Stimulated activated CD8-positive, alpha-beta memory T cell treated with anti-CD3 and anti-CD28 coated beads, Interleukin-15, amount 100 ng/mL, for 4 hours (primary cell): Measurements from ENCODE around the gene CUBN.

Source experiments
- DNase-seq, 2 donors: peaks; one replicate each; pipeline ENCODE4 v3.0.0-alpha.2; 2020; ENCODE audit warnings: low read depth in 2 of 2

The CUBN gene

GRCh38 chr10:17041626-17042520 lies 87.7 kb downstream of the CUBN start:
- no peak for DNase-seq

DNA sequence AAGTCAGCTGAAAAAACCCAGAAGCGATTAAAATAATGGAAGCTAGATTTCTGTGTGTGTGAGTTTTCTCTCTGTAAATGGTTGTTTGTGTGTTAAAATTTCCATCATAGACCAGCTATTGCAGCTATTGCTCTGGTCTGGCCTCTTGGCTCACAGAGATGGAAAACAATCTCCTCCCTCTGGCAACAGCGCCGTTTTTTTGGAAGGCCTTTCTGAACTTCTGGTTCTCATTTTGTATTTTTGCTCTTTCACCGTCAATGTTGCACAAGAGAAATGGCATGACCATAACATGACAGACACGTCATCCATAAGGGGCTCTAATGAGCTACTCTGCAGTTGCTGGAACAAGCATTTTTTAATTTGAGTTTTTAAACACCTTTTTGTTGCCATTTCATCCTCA lies 91.0 kb downstream of the CUBN start:
- DNase-seq, result no peak

GRCh38 chr10:17037910-17038309 lies 91.7 kb downstream of the CUBN start:
- no peak for DNase-seq

DNA sequence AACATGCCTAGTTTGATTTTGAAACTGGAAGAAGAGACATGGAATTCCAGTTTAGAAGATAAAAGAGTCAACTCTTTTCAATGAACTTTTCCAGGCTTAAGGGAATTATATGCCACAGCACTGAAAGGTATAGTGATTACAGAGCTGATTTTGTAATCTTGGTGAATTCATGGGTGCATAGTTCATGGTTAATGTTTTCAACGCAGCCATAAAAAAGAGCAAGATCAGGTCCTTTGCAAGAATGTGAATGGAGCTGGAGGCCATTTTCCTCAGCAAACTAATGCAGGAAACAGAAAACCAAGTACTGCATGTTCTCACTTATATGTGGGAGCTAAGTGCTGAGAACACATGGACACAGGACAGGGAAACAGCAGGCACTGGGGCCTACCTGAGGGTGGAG lies 94.2 kb downstream of the CUBN start:
- DNase-seq, result no peak

- DNase-seq, result no peak
Measured at GRCh38 chr10:17033529-17034260, 95.9 kb downstream of the CUBN start.

GRCh38 chr10:17031637-17032635 lies 97.7 kb downstream of the CUBN start:
- no peak for DNase-seq

DNA sequence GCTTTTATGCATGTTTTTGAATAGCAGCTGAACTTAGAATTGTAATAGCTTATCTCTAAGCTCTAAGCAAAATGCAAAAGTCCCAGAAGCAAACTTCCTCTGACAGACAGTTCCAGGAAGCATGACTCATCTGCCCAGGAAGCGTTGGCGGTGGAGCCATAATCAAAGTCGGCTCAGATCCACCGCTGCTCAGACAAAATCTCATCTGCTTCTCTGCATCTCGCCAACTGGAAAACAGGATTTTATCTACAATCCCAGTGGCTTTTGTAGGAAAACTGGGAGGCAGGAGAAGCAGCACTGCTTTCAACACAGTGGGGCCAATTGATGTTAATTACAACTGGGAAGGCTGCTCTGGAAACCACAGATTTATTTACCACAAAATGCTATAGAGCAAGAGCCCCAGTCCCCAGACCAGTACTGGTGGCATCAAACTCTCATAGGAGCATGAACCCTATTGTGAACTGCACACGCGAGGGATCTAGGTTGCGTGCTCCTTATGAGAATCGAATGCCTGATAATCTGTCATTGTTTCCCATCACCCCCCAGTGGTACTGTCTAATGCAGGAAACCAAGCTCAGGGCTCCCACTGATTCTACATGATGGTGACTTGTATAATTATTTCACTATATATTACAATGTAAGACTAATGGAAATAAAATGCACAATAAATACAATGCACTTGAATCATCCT lies 99.9 kb downstream of the CUBN start:
- peak; percentile 73 to 86 for DNase-seq

- DNase-seq, result no peak
Measured at GRCh38 chr10:17029239-17029580, 100.4 kb downstream of the CUBN start.

GRCh38 chr10:17028798-17029197 lies 100.8 kb downstream of the CUBN start:
- no peak for DNase-seq

DNA sequence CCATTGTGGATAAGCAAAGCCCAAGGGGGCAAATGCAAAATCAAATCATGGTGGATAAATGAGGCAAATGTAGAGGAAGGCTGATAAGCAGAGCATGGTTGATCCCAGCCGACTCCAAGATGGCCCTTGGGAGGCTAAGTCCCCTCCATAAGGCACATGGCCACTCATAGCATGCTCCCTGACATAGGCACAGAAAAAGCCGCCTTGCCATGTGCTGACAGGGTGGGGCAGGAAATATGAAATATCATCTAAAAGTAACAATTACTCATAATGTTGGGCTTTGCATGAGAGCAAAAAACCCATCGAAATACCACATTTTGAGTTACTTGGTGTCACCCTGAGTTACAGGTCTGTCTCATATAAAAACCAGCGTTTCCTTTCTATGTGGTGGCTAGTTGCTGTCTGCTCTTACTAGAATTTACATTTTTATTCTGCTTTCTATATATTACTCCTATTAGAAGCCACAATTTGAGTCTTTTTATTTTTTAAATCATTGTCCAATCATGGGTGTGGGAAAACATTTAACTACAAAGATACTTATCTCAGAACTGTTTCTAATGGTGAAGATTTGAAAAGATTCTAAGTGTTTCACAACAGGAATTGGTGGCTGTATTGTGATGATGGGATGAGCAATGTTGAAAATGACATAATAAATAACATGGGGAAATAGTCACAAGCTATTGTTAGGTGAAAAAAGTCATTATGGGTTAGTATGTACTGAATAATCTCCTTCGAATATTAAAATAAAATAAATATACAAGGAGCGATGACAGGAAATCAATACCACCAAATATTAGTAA lies 102.7 kb downstream of the CUBN start:
- peak; percentile 42 to 64 for DNase-seq

DNA sequence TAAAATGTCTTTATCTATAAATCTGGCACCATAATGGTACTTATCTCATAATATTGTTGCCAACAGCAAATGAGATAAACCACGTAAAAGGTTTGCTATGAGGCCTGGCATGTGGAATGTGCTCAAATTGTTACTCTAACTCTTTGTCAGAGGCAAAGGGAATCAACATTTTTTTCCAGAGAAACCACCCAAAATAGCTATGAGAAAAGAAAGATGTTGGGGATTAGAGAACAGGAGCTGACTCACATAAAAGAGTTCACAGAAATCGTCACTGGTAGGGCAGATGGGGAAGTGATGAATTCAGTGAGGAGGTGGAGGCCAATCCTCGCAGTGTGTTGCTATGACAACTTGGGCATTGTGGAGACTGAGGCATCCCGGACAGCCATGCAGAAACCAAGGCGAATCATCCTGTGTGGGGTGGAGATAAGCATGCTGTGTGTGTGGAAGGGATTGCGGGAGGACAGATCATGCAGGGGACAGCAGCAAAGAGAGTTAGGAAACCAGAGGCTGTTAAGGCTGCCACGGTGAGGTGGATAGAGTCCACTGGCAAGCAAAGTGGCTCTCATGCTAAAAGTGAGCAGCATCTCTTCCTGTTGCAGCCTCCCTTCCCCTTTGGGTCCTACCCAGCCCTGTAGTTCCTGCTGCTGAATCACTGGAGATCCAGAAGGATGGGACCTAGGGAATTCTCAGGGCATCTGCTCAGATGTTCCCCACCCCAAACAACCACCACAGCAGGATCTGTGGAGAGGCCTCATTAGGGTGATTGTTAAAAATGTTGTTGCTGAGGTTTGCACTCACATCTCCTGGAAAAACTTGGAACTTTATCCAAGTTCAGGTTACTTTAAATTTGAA lies 103.9 kb downstream of the CUBN start:
- peak; percentile 45 to 64 for DNase-seq

- no peak for DNase-seq
Measured at GRCh38 chr10:17024461-17024860, 105.2 kb downstream of the CUBN start.

DNA sequence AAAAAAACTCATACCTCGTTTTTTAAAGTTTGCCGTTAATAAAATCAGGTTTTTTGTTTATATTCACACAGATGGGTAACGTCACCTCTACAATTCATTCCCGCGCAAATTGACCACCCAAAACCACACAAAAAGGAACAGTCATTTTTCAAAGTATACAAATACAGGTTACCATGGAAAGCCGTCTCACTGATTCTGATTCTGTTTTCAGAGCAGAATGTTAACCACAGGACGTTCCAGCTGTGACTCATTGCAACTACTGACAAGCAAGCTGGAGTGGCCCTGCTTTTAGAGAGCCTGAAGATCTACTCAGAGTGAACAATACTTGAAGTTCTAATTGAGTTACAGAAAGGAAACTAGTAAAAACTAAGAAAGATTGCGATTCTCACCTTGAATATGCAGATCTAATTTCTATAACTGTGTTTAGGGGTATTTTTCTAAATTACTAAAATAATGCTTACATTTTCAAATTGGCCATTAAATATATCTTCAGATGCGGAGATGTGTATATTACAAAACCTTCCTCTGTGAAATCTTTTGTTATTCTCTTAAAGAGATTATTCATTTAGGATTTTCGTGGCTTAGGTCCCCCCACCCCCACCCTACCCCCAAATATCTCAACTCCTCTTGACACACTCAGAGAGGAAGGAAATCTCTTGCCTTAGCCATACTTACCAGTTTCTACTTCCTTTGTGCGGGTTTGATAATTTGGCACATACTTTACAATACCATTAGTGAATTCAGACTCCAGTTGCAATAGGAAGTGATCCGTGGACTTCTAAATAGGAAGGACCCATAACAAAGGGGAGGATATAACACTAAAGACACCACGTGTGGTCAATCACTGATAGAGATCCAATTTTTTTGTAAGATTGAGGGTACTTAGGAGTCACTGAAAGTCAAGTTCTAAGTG lies 106.0 kb downstream of the CUBN start:
- DNase-seq, result peak; percentile 37 to 81

- DNase-seq, result no peak
Measured at GRCh38 chr10:17022896-17023295, 106.7 kb downstream of the CUBN start.

DNA sequence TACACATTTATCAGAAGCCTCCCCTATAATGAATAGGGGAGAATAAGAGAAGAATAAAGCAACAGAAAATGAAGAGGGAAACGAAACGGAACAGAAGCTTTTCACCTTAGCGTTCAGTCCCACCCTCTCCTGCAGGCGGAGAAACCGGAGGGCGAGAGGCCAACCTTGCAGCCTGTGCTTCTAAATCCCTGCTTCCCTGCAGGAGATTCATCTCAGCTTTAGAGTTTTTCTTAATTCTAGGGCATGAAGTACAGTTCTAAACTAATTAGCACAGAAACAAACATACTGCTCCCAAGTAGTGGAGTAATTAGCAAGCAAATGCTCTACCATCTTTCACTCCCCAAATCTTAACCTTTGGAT lies 107.2 kb downstream of the CUBN start:
- no peak for DNase-seq

GRCh38 chr10:17021656-17022465 lies 107.8 kb downstream of the CUBN start:
- no peak for DNase-seq

DNA sequence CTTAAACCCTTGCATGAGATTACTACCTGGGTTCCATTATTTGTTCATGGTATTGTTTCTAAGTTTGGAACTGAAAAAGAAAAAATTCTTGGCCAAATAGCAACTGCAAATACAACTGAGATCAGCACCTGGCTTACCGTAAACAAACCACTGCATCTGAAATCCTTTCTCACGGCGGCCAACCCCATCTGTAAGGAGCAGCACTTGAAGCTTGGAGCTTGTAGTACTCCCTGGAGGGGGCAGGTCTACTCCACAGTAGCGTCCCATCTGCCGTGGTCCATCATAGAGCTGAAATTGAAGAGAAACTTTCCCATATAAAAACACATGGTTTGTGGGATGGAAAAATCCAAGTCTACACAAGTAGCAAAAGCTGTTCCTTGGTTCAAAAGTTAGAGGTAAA lies 109.9 kb downstream of the CUBN start:
- DNase-seq, result no peak
